Omental fat pad (tissue), 4 donors: Measurements from ENCODE around the gene TMEM218. TPM values are rescaled to one million over a fixed set of nuclear protein-coding genes. Genes with fewer than 3 reads are reported as not detected.

ENCODE experiments used
- ATAC-seq: fragments of 150-250 bp; one replicate; pipeline ENCODE4 v1.9.1; 2016; ENCODE audit warnings: mild to moderate bottlenecking, moderate library complexity; ENCODE audit not compliant: low FRiP score
- DNase-seq: peaks from one replicate; pipeline ENCODE4 v3.0.0-alpha.2; 2019; ENCODE audit warnings: low spot score
- total RNA-seq, 4 donors: library from RNA; depleted of rRNA; stranded (reverse); fragments of >200 nt; gene quantifications; one replicate each; pipeline ENCODE4 v1.1.0, GENCODE V29; 2016
- TF ChIP-seq, protein P1 (sequence below), 3 donors: fragments of 450-650 bp; IDR thresholded peaks; one replicate each; pipeline ENCODE4 v1.5.1; 2016 to 2017; ENCODE audit warnings: antibody characterized with exemption in 3 of 3, mild to moderate bottlenecking in 3 of 3, moderate library complexity in 2 of 3

Gene TMEM218
- 10 to 100 TPM; 17.0 to 24.4 (median 21.9) TPM for total RNA-seq

DNA sequence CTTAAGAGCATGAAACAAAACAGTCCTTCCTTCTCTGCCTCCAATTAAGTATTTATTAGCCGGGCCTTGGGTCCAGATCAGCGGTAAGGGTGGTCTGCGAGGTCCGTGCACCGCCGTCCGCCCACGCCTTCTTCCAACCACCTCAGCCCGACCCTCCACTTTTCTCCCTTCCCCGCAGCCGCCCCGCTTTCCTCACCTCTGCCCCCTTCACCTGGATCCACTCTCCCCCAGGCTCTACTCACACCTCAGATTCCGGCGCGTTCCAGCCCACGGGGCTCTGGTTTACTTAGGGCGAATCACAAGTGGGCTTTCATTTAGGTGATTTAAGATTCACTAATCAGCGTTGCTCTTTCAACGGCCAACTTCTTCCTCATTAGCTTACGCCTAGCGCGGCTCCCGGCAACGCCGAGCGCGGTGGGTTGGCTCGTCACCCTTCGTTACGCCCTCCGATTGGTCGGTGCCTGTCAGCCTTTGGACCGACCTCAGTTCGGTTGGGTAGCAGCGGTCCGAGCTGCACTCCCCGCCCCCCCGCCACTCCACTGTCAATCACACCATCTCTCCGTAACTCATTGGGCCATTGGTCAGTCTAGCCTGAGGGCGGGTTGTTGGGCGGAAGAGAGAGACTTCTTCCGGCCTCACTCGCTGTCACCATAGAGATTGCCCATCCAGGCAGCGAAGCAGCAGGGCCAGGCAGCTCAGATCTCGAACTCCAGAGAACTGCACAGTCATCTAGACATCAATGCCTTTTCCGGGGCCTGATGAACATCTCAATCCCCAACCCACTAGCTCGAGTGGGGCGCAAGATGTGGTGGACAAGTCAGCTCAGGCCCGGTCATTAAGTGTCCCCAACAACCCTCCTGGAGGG, at the start of gene TMEM218:
Gene TMEM218, minus strand, starts transcription at position 284 of the 865 bp plus-strand sequence. CDS start 9,385 bp downstream, outside the sequence.
- TF ChIP-seq, protein P1, sequence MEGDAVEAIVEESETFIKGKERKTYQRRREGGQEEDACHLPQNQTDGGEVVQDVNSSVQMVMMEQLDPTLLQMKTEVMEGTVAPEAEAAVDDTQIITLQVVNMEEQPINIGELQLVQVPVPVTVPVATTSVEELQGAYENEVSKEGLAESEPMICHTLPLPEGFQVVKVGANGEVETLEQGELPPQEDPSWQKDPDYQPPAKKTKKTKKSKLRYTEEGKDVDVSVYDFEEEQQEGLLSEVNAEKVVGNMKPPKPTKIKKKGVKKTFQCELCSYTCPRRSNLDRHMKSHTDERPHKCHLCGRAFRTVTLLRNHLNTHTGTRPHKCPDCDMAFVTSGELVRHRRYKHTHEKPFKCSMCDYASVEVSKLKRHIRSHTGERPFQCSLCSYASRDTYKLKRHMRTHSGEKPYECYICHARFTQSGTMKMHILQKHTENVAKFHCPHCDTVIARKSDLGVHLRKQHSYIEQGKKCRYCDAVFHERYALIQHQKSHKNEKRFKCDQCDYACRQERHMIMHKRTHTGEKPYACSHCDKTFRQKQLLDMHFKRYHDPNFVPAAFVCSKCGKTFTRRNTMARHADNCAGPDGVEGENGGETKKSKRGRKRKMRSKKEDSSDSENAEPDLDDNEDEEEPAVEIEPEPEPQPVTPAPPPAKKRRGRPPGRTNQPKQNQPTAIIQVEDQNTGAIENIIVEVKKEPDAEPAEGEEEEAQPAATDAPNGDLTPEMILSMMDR (IDR thresholded peaks at IDR 0.05) = no peak
- peak; percentile 100 for ATAC-seq
- DNase-seq = peak; percentile 92

- DNase-seq (no peak), ATAC-seq (no peak)
- TF ChIP-seq, protein P1 (IDR thresholded peaks at IDR 0.05) = no peak
Observed at GRCh38 chr11:125157953-125158680, 46.7 kb upstream of the TMEM218 start.

DNA sequence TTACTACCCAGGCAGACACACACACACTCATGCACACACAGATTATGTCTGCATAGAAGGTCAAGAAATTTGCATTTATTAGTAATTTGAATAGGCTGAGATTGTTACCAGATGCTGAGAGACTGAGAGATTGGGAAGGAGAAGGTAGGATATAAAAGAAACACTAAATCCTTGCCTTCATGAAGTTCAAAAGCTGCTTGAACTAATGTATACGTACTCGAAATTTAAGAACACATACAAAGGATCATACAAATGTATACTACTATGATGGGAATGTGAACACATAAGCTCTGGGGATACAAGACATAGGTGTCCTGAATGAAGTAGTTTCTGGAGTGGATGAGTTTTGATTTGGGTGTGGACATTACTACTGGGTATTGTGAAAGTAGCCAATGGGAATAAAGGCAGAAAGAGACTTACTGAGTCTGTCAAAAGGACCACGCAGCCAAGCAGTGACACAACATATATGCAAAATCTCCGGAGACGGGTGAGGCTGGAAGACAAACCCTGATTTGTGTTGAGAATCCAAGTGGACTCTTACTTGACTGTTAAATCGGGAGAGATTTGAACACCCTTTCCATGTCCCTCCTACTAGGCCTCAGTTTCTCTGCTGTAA, 45.8 kb upstream of the TMEM218 start:
- no peak for ATAC-seq
- TF ChIP-seq, protein P1 (IDR thresholded peaks at IDR 0.05) = no peak
- DNase-seq = no peak

GRCh38 chr11:125156346-125157117, 45.1 kb upstream of the TMEM218 start:
- TF ChIP-seq, protein P1 (IDR thresholded peaks at IDR 0.05) = no peak
- DNase-seq (no peak), ATAC-seq (no peak)

DNA sequence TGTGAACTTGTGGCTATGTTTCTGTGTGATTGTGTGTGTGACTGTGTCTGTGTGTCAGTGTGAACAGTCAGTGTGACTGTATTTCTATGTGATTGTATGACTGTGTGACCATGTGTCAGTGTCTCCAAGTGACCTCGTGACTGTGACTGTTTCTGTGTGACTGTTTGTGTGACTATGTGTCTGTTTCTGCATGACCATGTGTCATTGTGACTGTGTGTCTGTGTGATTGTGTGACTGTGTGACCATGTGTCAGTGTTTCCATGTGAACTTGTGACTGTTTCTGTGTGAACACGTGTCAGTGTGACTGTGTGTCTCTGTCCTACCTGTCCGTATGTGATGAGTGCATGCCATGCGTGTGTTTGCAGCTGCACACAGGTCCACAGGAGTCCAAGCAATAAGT, 44.3 kb upstream of the TMEM218 start:
- DNase-seq = no peak
- ATAC-seq = no peak
- TF ChIP-seq, protein P1 (IDR thresholded peaks at IDR 0.05) = no peak

GRCh38 chr11:125155100-125155444, 43.6 kb upstream of the TMEM218 start:
- ATAC-seq = no peak
- DNase-seq = no peak
- TF ChIP-seq, protein P1 (IDR thresholded peaks at IDR 0.05) = no peak
